GM13976 (cell line): Measurements from ENCODE around the gene DSCAM.

Experiments
- DNase-seq: peaks from one replicate; pipeline ENCODE4 v3.0.0; 2012; ENCODE audit warnings: low spot score
- CTCF ChIP-seq: IDR thresholded peaks from 2 replicates; pipeline ENCODE4 v1.5.1; 2012; ENCODE audit warnings: borderline replicate concordance, mild to moderate bottlenecking; ENCODE audit not compliant: insufficient read depth; ENCODE audit errors: extremely low read depth, missing control alignments, control extremely low read depth
- in situ Hi-C: fragments of 300-500 bp; cut with MboI; formaldehyde crosslinking; loops from one replicate; pipeline ENCODE4 v1.12.0; 2022; ENCODE audit warnings: low sequenced_read_pairs, mixed read lengths, inconsistent platforms; ENCODE audit not compliant: unreplicated experiment

DSCAM gene

GRCh38 chr21:40706806-40707655 is 139.9 kb downstream of the DSCAM start:
- DNase-seq: no peak
- TF ChIP-seq CTCF: no peak
- in situ Hi-C loops: no loop called here

GRCh38 chr21:40706176-40706575 is 140.8 kb downstream of the DSCAM start:
- TF ChIP-seq CTCF: no peak
- in situ Hi-C loops: no loop called here

GRCh38 chr21:40704141-40704540 is 142.8 kb downstream of the DSCAM start:
- in situ Hi-C loops: no loop called here
- TF ChIP-seq CTCF: no peak
- DNase-seq: no peak

More at GRCh38 chr21:40706176-40706575, 140.8 kb downstream of the DSCAM start:
- DNase-seq: no peak

- no peak for DNase-seq
- in situ Hi-C loops: no loop called here
- TF ChIP-seq CTCF: no peak
Observed at GRCh38 chr21:40699366-40699765, 147.6 kb downstream of the DSCAM start.

- no peak for TF ChIP-seq CTCF
- DNase-seq: no peak
- in situ Hi-C loops: no loop called here
Observed at GRCh38 chr21:40696246-40696645, 150.7 kb downstream of the DSCAM start.

GRCh38 chr21:40689840-40690360 is 157.1 kb downstream of the DSCAM start:
- TF ChIP-seq CTCF: no peak
- DNase-seq: no peak
- in situ Hi-C loops: no loop called here

GRCh38 chr21:40689217-40689616 is 157.7 kb downstream of the DSCAM start:
- DNase-seq: no peak
- TF ChIP-seq CTCF: no peak
- in situ Hi-C loops: no loop called here
